Endothelial cell of umbilical vein (primary cell): ENCODE data around the gene COX7A2L. TPM values are rescaled to one million over a fixed set of nuclear protein-coding genes. Genes with fewer than 3 reads are reported as not detected.

ENCODE experiments used
- BruUV-seq: library from RNA; stranded (reverse); fragments of 400-500 nt; replicated peaks from 2 replicates; lab custom pipeline; 2021; lab: Mats Ljungman, UMichigan
- CTCF ChIA-PET: fragments of 300-600, 350-600 bp; sonication (Branson Sonifier 250); formaldehyde crosslinking; loops from one replicate; lab custom pipeline; 2021; ENCODE audit warnings: antibody characterized with exemption, inconsistent platforms; lab: Charles Lee
- POLR2A ChIA-PET: fragments of 300-600, 350-600 bp; sonication (Branson Sonifier 250); formaldehyde crosslinking; loops from one replicate; lab custom pipeline; 2021; ENCODE audit warnings: antibody characterized with exemption, inconsistent platforms; lab: Charles Lee
- DNase-seq: peaks from one replicate; pipeline ENCODE4 v3.0.0-alpha.2; 2011; ENCODE audit warnings: low read depth, low spot score
- FAIRE-seq: peaks from 2 replicates; lab custom pipeline; 2011; peaks lifted over from hg19 to GRCh38; lab: Jason Lieb, UNC
- H2AFZ ChIP-seq: 2 replicates; pipeline ENCODE4 v1.6.0; 2012; ENCODE audit warnings: low read depth, low read length, control low read depth, inconsistent platforms
- H3K27ac ChIP-seq: 2 replicates; pipeline ENCODE4 v1.5.1; 2011; ENCODE audit warnings: low read depth, mild to moderate bottlenecking, control low read depth, low read length, moderate library complexity; ENCODE audit not compliant: insufficient read depth
- H3K27me3 ChIP-seq, 2 experiments: 2 replicates each; pipeline versions ENCODE4 v1.6.0 to v1.6.1; 2011; ENCODE audit warnings: low read length in 2 of 2, mixed read lengths in 1 of 2; ENCODE audit not compliant: control insufficient read depth in 2 of 2, insufficient read depth in 2 of 2
- H3K36me3 ChIP-seq, 2 experiments: 2 replicates in 1 of 2; 3 replicates in 1 of 2; pipeline ENCODE4 v1.5.1; 2011; ENCODE audit warnings: low read length in 2 of 2, mild to moderate bottlenecking in 1 of 2, moderate library complexity in 1 of 2; ENCODE audit not compliant: control insufficient read depth in 2 of 2, insufficient read depth in 2 of 2; ENCODE audit errors: extremely low read depth in 1 of 2
- H3K4me1 ChIP-seq: 3 replicates; pipeline ENCODE4 v1.5.1; 2011; ENCODE audit warnings: mild to moderate bottlenecking, low read length; ENCODE audit not compliant: control insufficient read depth, insufficient read depth; ENCODE audit errors: extremely low read depth
- H3K4me2 ChIP-seq: 2 replicates; pipeline ENCODE4 v1.6.1; 2011; ENCODE audit warnings: low read length, control low read depth, mixed read lengths; ENCODE audit not compliant: insufficient read depth
- H3K4me3 ChIP-seq, 3 experiments: fragments of 200-600 bp in 1 of 3; sonication (generic), shearing (Covaris generic) in 1 of 3; replicated peaks in 1 of 3; 2 replicates each; pipeline ENCODE4 v1.5.1; 2011 to 2016; ENCODE audit warnings: control low read depth in 3 of 3, low read length in 3 of 3, mild to moderate bottlenecking in 2 of 3, inconsistent platforms in 1 of 3, low read depth in 1 of 3, moderate library complexity in 1 of 3; ENCODE audit not compliant: insufficient read depth in 1 of 3
- H3K79me2 ChIP-seq: 2 replicates; pipeline ENCODE4 v1.6.0; 2012; ENCODE audit warnings: low read length, inconsistent platforms; ENCODE audit not compliant: control insufficient read depth, insufficient read depth
- H3K9ac ChIP-seq: replicated peaks from 2 replicates; pipeline ENCODE3; 2011; ENCODE audit warnings: low read length, control low read depth; ENCODE audit not compliant: insufficient read depth; ENCODE audit errors: extremely low read depth
- H3K9me1 ChIP-seq: replicated peaks from 3 replicates; pipeline ENCODE4 v1.6.0; 2011; ENCODE audit warnings: mild to moderate bottlenecking, low read length; ENCODE audit not compliant: control insufficient read depth, insufficient read depth; ENCODE audit errors: extremely low read depth
- H3K9me3 ChIP-seq: replicated peaks from 2 replicates; pipeline ENCODE4 v1.5.1; 2012; ENCODE audit warnings: low read length, inconsistent platforms; ENCODE audit not compliant: control insufficient read depth, insufficient read depth
- H4K20me1 ChIP-seq: replicated peaks from 2 replicates; pipeline ENCODE3; 2011; ENCODE audit warnings: mild to moderate bottlenecking, low read length; ENCODE audit not compliant: control insufficient read depth, insufficient read depth; ENCODE audit errors: extremely low read depth
- EZH2 ChIP-seq: IDR thresholded peaks from 2 replicates; pipeline ENCODE4 v1.6.1; 2012; ENCODE audit warnings: borderline replicate concordance, low read depth, mild to moderate bottlenecking, moderate library complexity, low read length, inconsistent platforms; ENCODE audit not compliant: severe bottlenecking
- FOS ChIP-seq: IDR thresholded peaks from 2 replicates; pipeline ENCODE4 v1.6.1; 2011; ENCODE audit warnings: mild to moderate bottlenecking, low read length, moderate library complexity, borderline replicate concordance; ENCODE audit not compliant: insufficient read depth
- GATA2 ChIP-seq: IDR thresholded peaks from 2 replicates; pipeline ENCODE4 v1.7.0; 2011; ENCODE audit warnings: low read depth, mild to moderate bottlenecking, moderate library complexity, mixed read lengths, low read length; ENCODE audit not compliant: insufficient read length, insufficient read depth
- JUN ChIP-seq: IDR thresholded peaks from 2 replicates; pipeline ENCODE4 v1.6.1; 2011; ENCODE audit warnings: borderline replicate concordance, low read depth; ENCODE audit not compliant: insufficient read length, insufficient read depth
- MYC ChIP-seq: IDR thresholded peaks from one replicate; pipeline ENCODE4 v1.6.1; 2011; ENCODE audit warnings: mild to moderate bottlenecking, low read depth, low read length
- POLR2A ChIP-seq: IDR thresholded peaks from 2 replicates; pipeline ENCODE4 v1.6.1; 2012; ENCODE audit warnings: low read depth, mild to moderate bottlenecking, control low read depth, low read length
- POLR2AphosphoS5 ChIP-seq: IDR thresholded peaks from 2 replicates; pipeline ENCODE4 v1.6.1; 2012; ENCODE audit warnings: low read depth, mild to moderate bottlenecking, control low read depth, low read length, moderate library complexity; ENCODE audit not compliant: insufficient read depth
- dilution Hi-C: fragments of 300-500 bp; cut with MboI; formaldehyde crosslinking; loops from one replicate; pipeline ENCODE4 v1.15.0; 2019; ENCODE audit warnings: low sequenced_read_pairs; ENCODE audit not compliant: extremely low pct_ligation_motif_present
- intact Hi-C: fragments of 100-400 bp; cut with micrococcal nuclease; formaldehyde crosslinking; loops from one replicate; pipeline ENCODE4 v1.10.0; 2022
- polyA plus RNA-seq, 4 experiments: library from polyadenylated mRNA; depleted of rRNA in 3 of 4; stranded (reverse) in 3 of 4; unstranded in 1 of 4; fragments of >200 nt; gene quantifications; 2 replicates each; pipeline versions ENCODE4 v1.2.1 to v1.2.3, GENCODE V29; 2011 to 2012; ENCODE audit warnings: missing spikeins in 1 of 4
- total RNA-seq: library from RNA; stranded (reverse); gene quantifications from 2 replicates; pipeline ENCODE4 v1.2.3, GENCODE V29; 2021
- TF ChIP-seq, protein P1 (sequence below), 2 donors: IDR thresholded peaks; 1 replicate in 1 of 2; 2 replicates in 1 of 2; pipeline ENCODE4 v1.5.1; 2011; ENCODE audit warnings: low read length in 2 of 2, mild to moderate bottlenecking in 2 of 2, moderate library complexity in 2 of 2, control low read depth in 1 of 2, inconsistent platforms in 1 of 2, low read depth in 1 of 2; ENCODE audit not compliant: insufficient read depth in 1 of 2; ENCODE audit errors: extremely low read depth in 1 of 2
- TF ChIP-seq, protein P2 (sequence below): IDR thresholded peaks from 2 replicates; pipeline ENCODE4 v1.6.1; 2011; ENCODE audit not compliant: insufficient read depth, insufficient read length

The COX7A2L gene
- total and polyA plus RNA-seq, 2 donors (not counting 3 experiments of a cell fraction or from before 2014, with no cell fraction given): 94.2 to 119 TPM

GRCh38 chr2:42407476-42407875, 46.5 kb upstream of the COX7A2L start:
- H3K9me1 ChIP-seq: no peaks in the 10 kb centered on the region
- no peak overlapping the region for H3K27ac ChIP-seq
- H3K27me3 ChIP-seq: no peaks in the 10 kb centered on the region
- H3K4me2 ChIP-seq: no peak overlapping the region
- ChIA-PET POLR2A (no interaction called here), CTCF (interaction anchor here (1.4 kb wide), 1 partner anchor 38 kb away, joined by 4 read pairs; no protein-coding TSS in a partner anchor)
- no peak overlapping the region for H3K4me3 ChIP-seq
- no peaks in the 10 kb centered on the region for H3K79me2 ChIP-seq
- H2AFZ ChIP-seq: no peak overlapping the region
- DNase-seq: no peak
- no peaks in the 10 kb centered on the region for H3K9me3 ChIP-seq
- H4K20me1 ChIP-seq: no peaks in the 10 kb centered on the region
- no peak overlapping the region for H3K9ac ChIP-seq
- TF ChIP-seq GATA2 (no peak), POLR2A (no peak), MYC (no peak), EZH2 (no peak), POLR2AphosphoS5 (no peak), FOS (no peak), JUN (no peak)
- TF ChIP-seq, protein P1, sequence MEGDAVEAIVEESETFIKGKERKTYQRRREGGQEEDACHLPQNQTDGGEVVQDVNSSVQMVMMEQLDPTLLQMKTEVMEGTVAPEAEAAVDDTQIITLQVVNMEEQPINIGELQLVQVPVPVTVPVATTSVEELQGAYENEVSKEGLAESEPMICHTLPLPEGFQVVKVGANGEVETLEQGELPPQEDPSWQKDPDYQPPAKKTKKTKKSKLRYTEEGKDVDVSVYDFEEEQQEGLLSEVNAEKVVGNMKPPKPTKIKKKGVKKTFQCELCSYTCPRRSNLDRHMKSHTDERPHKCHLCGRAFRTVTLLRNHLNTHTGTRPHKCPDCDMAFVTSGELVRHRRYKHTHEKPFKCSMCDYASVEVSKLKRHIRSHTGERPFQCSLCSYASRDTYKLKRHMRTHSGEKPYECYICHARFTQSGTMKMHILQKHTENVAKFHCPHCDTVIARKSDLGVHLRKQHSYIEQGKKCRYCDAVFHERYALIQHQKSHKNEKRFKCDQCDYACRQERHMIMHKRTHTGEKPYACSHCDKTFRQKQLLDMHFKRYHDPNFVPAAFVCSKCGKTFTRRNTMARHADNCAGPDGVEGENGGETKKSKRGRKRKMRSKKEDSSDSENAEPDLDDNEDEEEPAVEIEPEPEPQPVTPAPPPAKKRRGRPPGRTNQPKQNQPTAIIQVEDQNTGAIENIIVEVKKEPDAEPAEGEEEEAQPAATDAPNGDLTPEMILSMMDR (IDR thresholded peaks at IDR 0.05; ENCODE audit: extremely low read depth in 1 of 2, insufficient read depth in 1 of 2, low read depth in 1 of 2, low read length in 2 of 2): no peak
- TF ChIP-seq, protein P2, sequence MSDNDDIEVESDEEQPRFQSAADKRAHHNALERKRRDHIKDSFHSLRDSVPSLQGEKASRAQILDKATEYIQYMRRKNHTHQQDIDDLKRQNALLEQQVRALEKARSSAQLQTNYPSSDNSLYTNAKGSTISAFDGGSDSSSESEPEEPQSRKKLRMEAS: no peak
- H3K4me1 ChIP-seq: no peaks in the 10 kb centered on the region
- intact Hi-C loops: no loop called here
- dilution Hi-C loops: no loop called here
- no TSS peak for BruUV-seq
- no peak for FAIRE-seq
- no peaks in the 10 kb centered on the region for H3K36me3 ChIP-seq
